BE2C (cell line): ENCODE results near the gene TJP2.

Experiments
- DNase-seq: peaks from one replicate; pipeline ENCODE4 v3.0.0-alpha.2; 2020
- H3K27me3 ChIP-seq: fragments of 250-450 bp; sonication (Bioruptor Pico); 2 replicates; pipeline ENCODE4 v1.5.1; 2020; ENCODE audit warnings: mild to moderate bottlenecking
- H3K36me3 ChIP-seq: fragments of 250-450 bp; sonication (Bioruptor Pico); 2 replicates; pipeline ENCODE4 v1.5.1; 2020; ENCODE audit warnings: mild to moderate bottlenecking
- H3K4me1 ChIP-seq: fragments of 250-450 bp; sonication (Bioruptor Pico); 2 replicates; pipeline ENCODE4 v1.5.1; 2020
- H3K4me3 ChIP-seq: 2 replicates; pipeline ENCODE4 v1.5.1; 2011; ENCODE audit warnings: low read depth, low read length
- H3K9me3 ChIP-seq: fragments of 250-450 bp; sonication (Bioruptor Pico); 2 replicates; pipeline ENCODE4 v1.5.1; 2020
- TF ChIP-seq, protein P1 (sequence below): IDR thresholded peaks from 2 replicates; pipeline ENCODE4 v1.5.1; 2012; ENCODE audit warnings: mild to moderate bottlenecking, low read depth, low read length

The TJP2 gene

GRCh38 chr9:69292078-69292477 lies 118.0 kb downstream of the TJP2 start:
- H3K4me3 ChIP-seq: no peak overlapping the region
- DNase-seq: no peak
- peaks cover 19% of the 10 kb centered on the region for H3K27me3 ChIP-seq
- H3K36me3 ChIP-seq: no peaks in the 10 kb centered on the region
- no peaks in the 10 kb centered on the region for H3K4me1 ChIP-seq
- no peaks in the 10 kb centered on the region for H3K9me3 ChIP-seq
- TF ChIP-seq, protein P1, sequence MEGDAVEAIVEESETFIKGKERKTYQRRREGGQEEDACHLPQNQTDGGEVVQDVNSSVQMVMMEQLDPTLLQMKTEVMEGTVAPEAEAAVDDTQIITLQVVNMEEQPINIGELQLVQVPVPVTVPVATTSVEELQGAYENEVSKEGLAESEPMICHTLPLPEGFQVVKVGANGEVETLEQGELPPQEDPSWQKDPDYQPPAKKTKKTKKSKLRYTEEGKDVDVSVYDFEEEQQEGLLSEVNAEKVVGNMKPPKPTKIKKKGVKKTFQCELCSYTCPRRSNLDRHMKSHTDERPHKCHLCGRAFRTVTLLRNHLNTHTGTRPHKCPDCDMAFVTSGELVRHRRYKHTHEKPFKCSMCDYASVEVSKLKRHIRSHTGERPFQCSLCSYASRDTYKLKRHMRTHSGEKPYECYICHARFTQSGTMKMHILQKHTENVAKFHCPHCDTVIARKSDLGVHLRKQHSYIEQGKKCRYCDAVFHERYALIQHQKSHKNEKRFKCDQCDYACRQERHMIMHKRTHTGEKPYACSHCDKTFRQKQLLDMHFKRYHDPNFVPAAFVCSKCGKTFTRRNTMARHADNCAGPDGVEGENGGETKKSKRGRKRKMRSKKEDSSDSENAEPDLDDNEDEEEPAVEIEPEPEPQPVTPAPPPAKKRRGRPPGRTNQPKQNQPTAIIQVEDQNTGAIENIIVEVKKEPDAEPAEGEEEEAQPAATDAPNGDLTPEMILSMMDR: no peak; the same call in 1 of the 2 replicates

GRCh38 chr9:69293156-69293555 lies 119.1 kb downstream of the TJP2 start:
- Histone ChIP-seq H3K36me3 (no peaks in the 10 kb centered on the region), H3K4me3 (no peak overlapping the region), H3K4me1 (no peaks in the 10 kb centered on the region), H3K9me3 (no peaks in the 10 kb centered on the region), H3K27me3 (peaks cover 13% of the 10 kb centered on the region)
- DNase-seq: no peak
- TF ChIP-seq, protein P1: no peak

GRCh38 chr9:69295872-69296552 lies 121.9 kb downstream of the TJP2 start:
- Histone ChIP-seq H3K4me3 (no peak overlapping the region), H3K9me3 (no peaks in the 10 kb centered on the region), H3K4me1 (no peaks in the 10 kb centered on the region), H3K36me3 (no peaks in the 10 kb centered on the region), H3K27me3 (peaks cover 13% of the 10 kb centered on the region)
- TF ChIP-seq, protein P1: no peak
- no peak for DNase-seq

GRCh38 chr9:69297300-69297980 lies 123.4 kb downstream of the TJP2 start:
- TF ChIP-seq, protein P1: no peak
- H3K27me3 ChIP-seq: peaks cover 13% of the 10 kb centered on the region
- DNase-seq: no peak
- H3K4me1 ChIP-seq: no peaks in the 10 kb centered on the region
- no peaks in the 10 kb centered on the region for H3K9me3 ChIP-seq
- no peaks in the 10 kb centered on the region for H3K36me3 ChIP-seq
- no peak overlapping the region for H3K4me3 ChIP-seq

GRCh38 chr9:69299315-69299714 lies 125.2 kb downstream of the TJP2 start:
- DNase-seq: no peak
- Histone ChIP-seq H3K27me3 (peaks cover 7% of the 10 kb centered on the region; the same call in 1 of the 2 replicates), H3K4me1 (no peaks in the 10 kb centered on the region), H3K9me3 (no peaks in the 10 kb centered on the region), H3K4me3 (no peak overlapping the region), H3K36me3 (no peaks in the 10 kb centered on the region)
- TF ChIP-seq, protein P1: no peak

GRCh38 chr9:69299826-69300225 lies 125.7 kb downstream of the TJP2 start:
- no peaks in the 10 kb centered on the region for H3K4me1 ChIP-seq
- H3K4me3 ChIP-seq: no peak overlapping the region
- H3K27me3 ChIP-seq: peaks cover 7% of the 10 kb centered on the region; the same call in 1 of the 2 replicates
- no peaks in the 10 kb centered on the region for H3K9me3 ChIP-seq
- DNase-seq: no peak
- no peaks in the 10 kb centered on the region for H3K36me3 ChIP-seq
- TF ChIP-seq, protein P1: no peak
